ENCODE data around the gene IPO11.

IPO11 gene

GRCh38 chr5:62606878-62607277 lies 194.3 kb downstream of the IPO11 start:
- H3K27me3 ChIP-seq (ENCODE audit: insufficient read depth, low read depth, severe bottlenecking): no peaks in the 10 kb centered on the region
- no peak overlapping the region for H3K4me3 ChIP-seq (ENCODE audit: low read depth, low read length)
- DNase-seq: no peak
- 0 out of 2 replicates have a peak, but pooled peaks cover 3% of the 10 kb centered on the region for H3K36me3 ChIP-seq
- no peaks in the 10 kb centered on the region for H3K9me3 ChIP-seq (ENCODE audit: severe bottlenecking)
- no peak overlapping the region for H3K27ac ChIP-seq
- TF ChIP-seq CTCF (IDR thresholded peaks at IDR 0.05; ENCODE audit: low read depth, low read length): no peak

- TF ChIP-seq CTCF (IDR thresholded peaks at IDR 0.05; ENCODE audit: low read depth, low read length): no peak
- Histone ChIP-seq H3K27ac (no peak overlapping the region), H3K27me3 (ENCODE audit: insufficient read depth, low read depth, severe bottlenecking) (no peaks in the 10 kb centered on the region), H3K36me3 (0 out of 2 replicates have a peak, but pooled peaks cover 3% of the 10 kb centered on the region), H3K4me3 (ENCODE audit: low read depth, low read length) (no peak overlapping the region), H3K9me3 (ENCODE audit: severe bottlenecking) (no peaks in the 10 kb centered on the region)
- no peak for DNase-seq
Measured at GRCh38 chr5:62607615-62608014, 195.1 kb downstream of the IPO11 start.

- no peak overlapping the region for H3K4me3 ChIP-seq (ENCODE audit: low read depth, low read length)
- TF ChIP-seq CTCF (IDR thresholded peaks at IDR 0.05; ENCODE audit: low read depth, low read length): no peak
- no peak for DNase-seq
- no peaks in the 10 kb centered on the region for H3K9me3 ChIP-seq (ENCODE audit: severe bottlenecking)
- no peak overlapping the region for H3K27ac ChIP-seq
- H3K27me3 ChIP-seq (ENCODE audit: insufficient read depth, low read depth, severe bottlenecking): no peaks in the 10 kb centered on the region
- 0 out of 2 replicates have a peak, but pooled peaks cover 3% of the 10 kb centered on the region for H3K36me3 ChIP-seq
Measured at GRCh38 chr5:62608529-62609511, 196.3 kb downstream of the IPO11 start.

- 0 out of 2 replicates have a peak, but pooled peaks cover 3% of the 10 kb centered on the region for H3K36me3 ChIP-seq
- no peak for DNase-seq
- no peaks in the 10 kb centered on the region for H3K27me3 ChIP-seq (ENCODE audit: insufficient read depth, low read depth, severe bottlenecking)
- H3K9me3 ChIP-seq (ENCODE audit: severe bottlenecking): no peaks in the 10 kb centered on the region
- H3K27ac ChIP-seq: no peak overlapping the region
- no peak for TF ChIP-seq CTCF (IDR thresholded peaks at IDR 0.05; ENCODE audit: low read depth, low read length)
- no peak overlapping the region for H3K4me3 ChIP-seq (ENCODE audit: low read depth, low read length)
Measured at GRCh38 chr5:62614355-62614754, 201.8 kb downstream of the IPO11 start.

GRCh38 chr5:62616615-62617277 lies 204.2 kb downstream of the IPO11 start:
- no peak for TF ChIP-seq CTCF (IDR thresholded peaks at IDR 0.05; ENCODE audit: low read depth, low read length)
- DNase-seq: no peak

More at GRCh38 chr5:62616615-62617277, 204.2 kb downstream of the IPO11 start:
- H3K9me3 ChIP-seq (ENCODE audit: severe bottlenecking): no peaks in the 10 kb centered on the region
- H3K27ac ChIP-seq: no peak overlapping the region
- no peak overlapping the region for H3K4me3 ChIP-seq (ENCODE audit: low read depth, low read length)
- no peaks in the 10 kb centered on the region for H3K36me3 ChIP-seq
- H3K27me3 ChIP-seq (ENCODE audit: insufficient read depth, low read depth, severe bottlenecking): no peaks in the 10 kb centered on the region
